PC-3 (cell line): ENCODE results near the gene TTC28.

Experiments
- CTCF ChIP-seq: fragments of 300-600 bp; sonication (generic); conservative IDR thresholded peaks from 2 replicates; pipeline ENCODE4 v1.5.1; 2017; ENCODE audit warnings: antibody characterized with exemption, low read depth, mild to moderate bottlenecking, low read length
- EZH2 ChIP-seq: fragments of 300-600 bp; sonication (generic); IDR thresholded peaks from one replicate; pipeline ENCODE4 v1.6.1; 2017; ENCODE audit warnings: antibody characterized with exemption, mild to moderate bottlenecking, low read length; ENCODE audit not compliant: unreplicated experiment
- EZH2phosphoT487 ChIP-seq: fragments of 300-600 bp; sonication (generic); IDR thresholded peaks from 2 replicates; pipeline ENCODE4 v1.6.1; 2018; ENCODE audit warnings: mild to moderate bottlenecking, antibody characterized with exemption, low read length, borderline replicate concordance

- no peak for TF ChIP-seq CTCF
- no peak for TF ChIP-seq EZH2phosphoT487
- no peak for TF ChIP-seq EZH2
Observed at GRCh38 chr22:28034145-28034759, 645.4 kb downstream of the TTC28 start.
